H1 (cell line): ENCODE measurements around the gene ACLY. TPM values are rescaled to one million over a fixed set of nuclear protein-coding genes. Genes with fewer than 3 reads are reported as not detected.

Experiments used
- ASH2L ChIP-seq: fragments of 200-600, 300-600 bp; sonication (generic); IDR thresholded peaks from one replicate; pipeline ENCODE4 v1.7.1; 2017; ENCODE audit warnings: low read length
- ATF3 ChIP-seq: IDR thresholded peaks from 2 replicates; pipeline ENCODE4 v1.6.1; 2011; ENCODE audit warnings: low read depth, mild to moderate bottlenecking, low read length; ENCODE audit not compliant: insufficient read depth
- CREB1 ChIP-seq: IDR thresholded peaks from 2 replicates; pipeline ENCODE4 v1.6.1; 2012; ENCODE audit warnings: inconsistent platforms
- FOSL1 ChIP-seq: IDR thresholded peaks from 2 replicates; pipeline ENCODE4 v1.6.1; 2011; ENCODE audit warnings: mild to moderate bottlenecking, low read depth, low read length, moderate library complexity; ENCODE audit not compliant: insufficient read depth
- KDM1A ChIP-seq: fragments of 200-600, 300-600 bp; sonication (generic); IDR thresholded peaks from 2 replicates; pipeline ENCODE4 v1.7.1; 2016; ENCODE audit warnings: mild to moderate bottlenecking, low read length, borderline replicate concordance
- MAX ChIP-seq: IDR thresholded peaks from 2 replicates; pipeline ENCODE4 v1.6.1; 2012; ENCODE audit warnings: inconsistent platforms
- RBBP5 ChIP-seq: IDR thresholded peaks from 2 replicates; pipeline ENCODE4 v1.7.1; 2012; ENCODE audit warnings: low read depth, mild to moderate bottlenecking, inconsistent platforms, low read length, moderate library complexity, borderline replicate concordance
- RFX5 ChIP-seq: IDR thresholded peaks from 2 replicates; pipeline ENCODE4 v1.6.1; 2011; ENCODE audit warnings: low read depth, low read length, improper control_type of control experiment, borderline replicate concordance
- SP4 ChIP-seq: IDR thresholded peaks from 2 replicates; pipeline ENCODE4 v1.6.1; 2012; ENCODE audit warnings: low read length, inconsistent platforms
- TBP ChIP-seq: IDR thresholded peaks from 2 replicates; pipeline ENCODE4 v1.6.1; 2011; ENCODE audit warnings: low read depth, low read length, improper control_type of control experiment
- TCF12 ChIP-seq: IDR thresholded peaks from 2 replicates; pipeline ENCODE4 v1.6.1; 2011; ENCODE audit warnings: low read depth, mild to moderate bottlenecking, low read length
- polyA plus RNA-seq, 7 experiments: library from polyadenylated mRNA; depleted of rRNA in 3 of 7; stranded (reverse) in 5 of 7; unstranded in 2 of 7; fragments of >200 nt in 5 of 7; fragments of 200-250 nt in 2 of 7; gene quantifications; 1 replicate in 5 of 7; 2 replicates in 1 of 7; 4 replicates in 1 of 7; pipeline versions ENCODE4 v1.2.1 to v1.2.3, GENCODE V29; 2011 to 2013; ENCODE audit warnings: missing spikeins in 2 of 7, mixed read lengths in 2 of 7
- total RNA-seq: library from RNA; stranded (reverse); fragmentation: NEBNext Ultra II Directional; extraction: Animal tissue kit (Norgen Biotek cat#: 25700); gene quantifications from 2 replicates; pipeline ENCODE4 v1.2.1, GENCODE V29; 2021
- TF ChIP-seq, protein P1 (sequence below): fragments of 300-600 bp; sonication (generic); IDR thresholded peaks from 2 replicates; pipeline ENCODE4 v1.7.1; 2012; ENCODE audit warnings: low read length, moderate library complexity, mild to moderate bottlenecking, inconsistent platforms; ENCODE audit not compliant: insufficient replicate concordance

Gene ACLY
- total and polyA plus RNA-seq, 2 of the 8 experiments (the other 6 are each of a cell fraction or from before 2014, with no cell fraction given) = 167 to 393 TPM

GRCh38 chr17:41893384-41893783 is 25.4 kb downstream of the ACLY start (continued):
- TF ChIP-seq, protein P1, sequence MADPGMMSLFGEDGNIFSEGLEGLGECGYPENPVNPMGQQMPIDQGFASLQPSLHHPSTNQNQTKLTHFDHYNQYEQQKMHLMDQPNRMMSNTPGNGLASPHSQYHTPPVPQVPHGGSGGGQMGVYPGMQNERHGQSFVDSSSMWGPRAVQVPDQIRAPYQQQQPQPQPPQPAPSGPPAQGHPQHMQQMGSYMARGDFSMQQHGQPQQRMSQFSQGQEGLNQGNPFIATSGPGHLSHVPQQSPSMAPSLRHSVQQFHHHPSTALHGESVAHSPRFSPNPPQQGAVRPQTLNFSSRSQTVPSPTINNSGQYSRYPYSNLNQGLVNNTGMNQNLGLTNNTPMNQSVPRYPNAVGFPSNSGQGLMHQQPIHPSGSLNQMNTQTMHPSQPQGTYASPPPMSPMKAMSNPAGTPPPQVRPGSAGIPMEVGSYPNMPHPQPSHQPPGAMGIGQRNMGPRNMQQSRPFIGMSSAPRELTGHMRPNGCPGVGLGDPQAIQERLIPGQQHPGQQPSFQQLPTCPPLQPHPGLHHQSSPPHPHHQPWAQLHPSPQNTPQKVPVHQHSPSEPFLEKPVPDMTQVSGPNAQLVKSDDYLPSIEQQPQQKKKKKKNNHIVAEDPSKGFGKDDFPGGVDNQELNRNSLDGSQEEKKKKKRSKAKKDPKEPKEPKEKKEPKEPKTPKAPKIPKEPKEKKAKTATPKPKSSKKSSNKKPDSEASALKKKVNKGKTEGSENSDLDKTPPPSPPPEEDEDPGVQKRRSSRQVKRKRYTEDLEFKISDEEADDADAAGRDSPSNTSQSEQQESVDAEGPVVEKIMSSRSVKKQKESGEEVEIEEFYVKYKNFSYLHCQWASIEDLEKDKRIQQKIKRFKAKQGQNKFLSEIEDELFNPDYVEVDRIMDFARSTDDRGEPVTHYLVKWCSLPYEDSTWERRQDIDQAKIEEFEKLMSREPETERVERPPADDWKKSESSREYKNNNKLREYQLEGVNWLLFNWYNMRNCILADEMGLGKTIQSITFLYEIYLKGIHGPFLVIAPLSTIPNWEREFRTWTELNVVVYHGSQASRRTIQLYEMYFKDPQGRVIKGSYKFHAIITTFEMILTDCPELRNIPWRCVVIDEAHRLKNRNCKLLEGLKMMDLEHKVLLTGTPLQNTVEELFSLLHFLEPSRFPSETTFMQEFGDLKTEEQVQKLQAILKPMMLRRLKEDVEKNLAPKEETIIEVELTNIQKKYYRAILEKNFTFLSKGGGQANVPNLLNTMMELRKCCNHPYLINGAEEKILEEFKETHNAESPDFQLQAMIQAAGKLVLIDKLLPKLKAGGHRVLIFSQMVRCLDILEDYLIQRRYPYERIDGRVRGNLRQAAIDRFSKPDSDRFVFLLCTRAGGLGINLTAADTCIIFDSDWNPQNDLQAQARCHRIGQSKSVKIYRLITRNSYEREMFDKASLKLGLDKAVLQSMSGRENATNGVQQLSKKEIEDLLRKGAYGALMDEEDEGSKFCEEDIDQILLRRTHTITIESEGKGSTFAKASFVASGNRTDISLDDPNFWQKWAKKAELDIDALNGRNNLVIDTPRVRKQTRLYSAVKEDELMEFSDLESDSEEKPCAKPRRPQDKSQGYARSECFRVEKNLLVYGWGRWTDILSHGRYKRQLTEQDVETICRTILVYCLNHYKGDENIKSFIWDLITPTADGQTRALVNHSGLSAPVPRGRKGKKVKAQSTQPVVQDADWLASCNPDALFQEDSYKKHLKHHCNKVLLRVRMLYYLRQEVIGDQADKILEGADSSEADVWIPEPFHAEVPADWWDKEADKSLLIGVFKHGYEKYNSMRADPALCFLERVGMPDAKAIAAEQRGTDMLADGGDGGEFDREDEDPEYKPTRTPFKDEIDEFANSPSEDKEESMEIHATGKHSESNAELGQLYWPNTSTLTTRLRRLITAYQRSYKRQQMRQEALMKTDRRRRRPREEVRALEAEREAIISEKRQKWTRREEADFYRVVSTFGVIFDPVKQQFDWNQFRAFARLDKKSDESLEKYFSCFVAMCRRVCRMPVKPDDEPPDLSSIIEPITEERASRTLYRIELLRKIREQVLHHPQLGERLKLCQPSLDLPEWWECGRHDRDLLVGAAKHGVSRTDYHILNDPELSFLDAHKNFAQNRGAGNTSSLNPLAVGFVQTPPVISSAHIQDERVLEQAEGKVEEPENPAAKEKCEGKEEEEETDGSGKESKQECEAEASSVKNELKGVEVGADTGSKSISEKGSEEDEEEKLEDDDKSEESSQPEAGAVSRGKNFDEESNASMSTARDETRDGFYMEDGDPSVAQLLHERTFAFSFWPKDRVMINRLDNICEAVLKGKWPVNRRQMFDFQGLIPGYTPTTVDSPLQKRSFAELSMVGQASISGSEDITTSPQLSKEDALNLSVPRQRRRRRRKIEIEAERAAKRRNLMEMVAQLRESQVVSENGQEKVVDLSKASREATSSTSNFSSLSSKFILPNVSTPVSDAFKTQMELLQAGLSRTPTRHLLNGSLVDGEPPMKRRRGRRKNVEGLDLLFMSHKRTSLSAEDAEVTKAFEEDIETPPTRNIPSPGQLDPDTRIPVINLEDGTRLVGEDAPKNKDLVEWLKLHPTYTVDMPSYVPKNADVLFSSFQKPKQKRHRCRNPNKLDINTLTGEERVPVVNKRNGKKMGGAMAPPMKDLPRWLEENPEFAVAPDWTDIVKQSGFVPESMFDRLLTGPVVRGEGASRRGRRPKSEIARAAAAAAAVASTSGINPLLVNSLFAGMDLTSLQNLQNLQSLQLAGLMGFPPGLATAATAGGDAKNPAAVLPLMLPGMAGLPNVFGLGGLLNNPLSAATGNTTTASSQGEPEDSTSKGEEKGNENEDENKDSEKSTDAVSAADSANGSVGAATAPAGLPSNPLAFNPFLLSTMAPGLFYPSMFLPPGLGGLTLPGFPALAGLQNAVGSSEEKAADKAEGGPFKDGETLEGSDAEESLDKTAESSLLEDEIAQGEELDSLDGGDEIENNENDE = no peak
- TF ChIP-seq SP4 (no peak), ASH2L (no peak), RBBP5 (no peak), MAX (no peak), FOSL1 (no peak), TCF12 (no peak), KDM1A (no peak), ATF3 (no peak), TBP (no peak), RFX5 (no peak), CREB1 (no peak)
